ENCODE data around the gene ZSWIM2. TPM values are rescaled to one million over a fixed set of nuclear protein-coding genes. Genes with fewer than 3 reads are reported as not detected.

Gene ZSWIM2
- polyA plus RNA-seq, 1 donor from 2014 or later = not detected

GRCh38 chr2:186887107-186888090, 38.4 kb upstream of the ZSWIM2 start:
- Histone ChIP-seq H3K79me2 (replicated peaks; ENCODE audit: insufficient read depth, low read length) (no peaks in the 10 kb centered on the region), H3K4me3 (ENCODE audit: low read length) (no peak overlapping the region), H4K20me1 (ENCODE audit: insufficient read depth) (no peaks in the 10 kb centered on the region), H3K36me3 (ENCODE audit: insufficient read depth, low read length) (no peaks in the 10 kb centered on the region), H2AFZ (ENCODE audit: low read depth, low read length) (no peak overlapping the region), H3K27me3 (ENCODE audit: insufficient read depth, low read depth, low read length) (no peaks in the 10 kb centered on the region), H3K9me2 (ENCODE audit: insufficient read depth, low read length) (no peaks in the 10 kb centered on the region), H3K4me2 (ENCODE audit: low read length) (no peak overlapping the region), H3K27ac (ENCODE audit: low read length) (no peak overlapping the region), H3F3A (ENCODE audit: insufficient read depth, low read length, poor library complexity, severe bottlenecking) (no peaks in the 10 kb centered on the region), H3K9me3 (ENCODE audit: low read length) (no peaks in the 10 kb centered on the region), H3K9ac (ENCODE audit: low read length) (no peak overlapping the region)
- TF ChIP-seq EP300 (conservative IDR thresholded peaks at IDR 0.05; ENCODE audit: poor library complexity, severe bottlenecking) = no peak
- no peak for TF ChIP-seq CTCF (IDR thresholded peaks at IDR 0.05; ENCODE audit: poor library complexity, severe bottlenecking)
- no peak for TF ChIP-seq RAD21 (conservative IDR thresholded peaks at IDR 0.05)
- no peak for TF ChIP-seq MXI1 (conservative IDR thresholded peaks at IDR 0.05; ENCODE audit: poor library complexity, severe bottlenecking)
- TF ChIP-seq TAF1 (IDR thresholded peaks at IDR 0.05; ENCODE audit: low read depth) = no peak
- TF ChIP-seq SMC3 (conservative IDR thresholded peaks at IDR 0.05; ENCODE audit: poor library complexity) = no peak
- TF ChIP-seq REST (IDR thresholded peaks at IDR 0.05; ENCODE audit: borderline replicate concordance) = no peak
- no peak for TF ChIP-seq EZH2 (IDR thresholded peaks at IDR 0.05; ENCODE audit: borderline replicate concordance, insufficient read depth, low read length, poor library complexity, severe bottlenecking)
- no peak for TF ChIP-seq POLR2AphosphoS5 (IDR thresholded peaks at IDR 0.05)

- TF ChIP-seq POLR2AphosphoS5 (IDR thresholded peaks at IDR 0.05) (no peak), MXI1 (conservative IDR thresholded peaks at IDR 0.05; ENCODE audit: poor library complexity, severe bottlenecking) (no peak), RAD21 (conservative IDR thresholded peaks at IDR 0.05) (no peak), TAF1 (IDR thresholded peaks at IDR 0.05; ENCODE audit: low read depth) (no peak), SMC3 (conservative IDR thresholded peaks at IDR 0.05; ENCODE audit: poor library complexity) (no peak), CTCF (IDR thresholded peaks at IDR 0.05; ENCODE audit: poor library complexity, severe bottlenecking) (no peak)
- Histone ChIP-seq H2AFZ (ENCODE audit: low read depth, low read length) (no peak overlapping the region), H3K9me2 (ENCODE audit: insufficient read depth, low read length) (no peaks in the 10 kb centered on the region), H4K20me1 (ENCODE audit: insufficient read depth) (no peaks in the 10 kb centered on the region), H3K9me3 (ENCODE audit: low read length) (peaks cover 4% of the 10 kb centered on the region), H3K79me2 (replicated peaks; ENCODE audit: insufficient read depth, low read length) (no peaks in the 10 kb centered on the region), H3K36me3 (ENCODE audit: insufficient read depth, low read length) (no peaks in the 10 kb centered on the region), H3F3A (ENCODE audit: insufficient read depth, low read length, poor library complexity, severe bottlenecking) (no peaks in the 10 kb centered on the region), H3K4me3 (ENCODE audit: low read length) (no peak overlapping the region), H3K27ac (ENCODE audit: low read length) (no peak overlapping the region), H3K4me2 (ENCODE audit: low read length) (no peak overlapping the region), H3K9ac (ENCODE audit: low read length) (no peak overlapping the region), H3K27me3 (ENCODE audit: insufficient read depth, low read depth, low read length) (no peaks in the 10 kb centered on the region)
Observed at GRCh38 chr2:186884587-186884986, 35.6 kb upstream of the ZSWIM2 start.
